Measurements from ENCODE around the gene PPP1R8.

- TF ChIP-seq CTCF (IDR thresholded peaks at IDR 0.05; ENCODE audit: borderline replicate concordance, extremely low read depth, low read length, poor library complexity, severe bottlenecking): no peak
- no peak for TF ChIP-seq EZH2 (IDR thresholded peaks at IDR 0.05; ENCODE audit: borderline replicate concordance, low read depth, low read length, severe bottlenecking)
Observed at GRCh38 chr1:27831568-27832410, 1.2 kb downstream of the PPP1R8 start.
